ENCODE data around the gene DNAH9.

- TF ChIP-seq CTCF (IDR thresholded peaks at IDR 0.05; ENCODE audit: low read depth, low read length, poor library complexity, severe bottlenecking) (no peak), EZH2phosphoT487 (IDR thresholded peaks at IDR 0.05; ENCODE audit: borderline replicate concordance, low read length) (no peak)
These were observed 20.7 kb downstream of the DNAH9 start for GRCh38 chr17:11618861-11619566.

Measured in DOHH2 (cell line).